ENCODE data around the gene GFRA4.

Gene GFRA4

DNA sequence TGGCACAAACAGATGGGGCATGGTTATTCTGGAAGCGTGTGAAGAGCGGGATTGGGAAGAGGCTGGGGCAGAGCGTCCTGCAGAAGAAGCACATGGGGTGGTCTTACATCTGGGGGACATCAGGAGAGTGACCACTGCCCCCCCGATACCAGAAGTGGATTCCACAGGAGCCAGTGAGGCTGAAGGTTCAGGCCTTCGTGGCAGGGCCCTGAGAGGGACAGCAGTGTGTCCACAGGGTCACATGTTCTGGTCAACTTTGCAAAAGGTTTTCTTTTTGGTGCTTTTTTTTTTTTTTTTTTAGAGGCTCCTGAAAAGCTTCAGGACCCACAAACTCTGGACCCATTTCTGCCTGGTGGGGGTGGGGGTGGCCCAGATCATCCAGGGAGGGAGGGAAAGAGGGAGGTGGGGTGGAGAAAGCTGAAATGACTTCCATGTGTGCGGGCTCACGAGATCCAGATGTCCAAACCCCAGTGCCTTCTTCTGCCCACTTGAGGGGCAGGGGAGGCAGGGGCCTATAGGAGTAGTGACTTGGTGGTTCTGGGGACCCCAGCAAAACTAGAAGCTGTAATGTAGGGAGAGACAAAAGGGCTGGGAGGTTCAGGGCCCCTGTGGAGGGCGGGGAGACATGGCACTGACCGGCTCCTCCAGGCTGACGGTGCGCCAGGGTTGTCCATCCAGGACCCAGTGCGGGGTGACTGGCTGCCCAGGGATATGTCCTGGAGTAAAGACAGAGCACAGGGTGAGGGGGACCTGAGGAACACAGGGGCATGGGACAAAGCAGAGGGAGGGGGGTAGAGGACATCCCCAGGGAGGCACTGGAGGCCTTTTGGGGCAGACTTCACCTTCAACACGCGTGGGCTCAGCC, 15.9 kb upstream of the GFRA4 start:
- no peak for DNase-seq
- in situ Hi-C loops (cut with HindIII; ENCODE audit: low pct_ligation_motif_present, low pct_unique_long_range_greater_than_20kb, low sequenced_read_pairs) = no loop called here

- DNase-seq = no peak
- in situ Hi-C loops (cut with HindIII; ENCODE audit: low pct_ligation_motif_present, low pct_unique_long_range_greater_than_20kb, low sequenced_read_pairs) = no loop called here
Measured at GRCh38 chr20:3678198-3678597, 15.0 kb upstream of the GFRA4 start.

DNA sequence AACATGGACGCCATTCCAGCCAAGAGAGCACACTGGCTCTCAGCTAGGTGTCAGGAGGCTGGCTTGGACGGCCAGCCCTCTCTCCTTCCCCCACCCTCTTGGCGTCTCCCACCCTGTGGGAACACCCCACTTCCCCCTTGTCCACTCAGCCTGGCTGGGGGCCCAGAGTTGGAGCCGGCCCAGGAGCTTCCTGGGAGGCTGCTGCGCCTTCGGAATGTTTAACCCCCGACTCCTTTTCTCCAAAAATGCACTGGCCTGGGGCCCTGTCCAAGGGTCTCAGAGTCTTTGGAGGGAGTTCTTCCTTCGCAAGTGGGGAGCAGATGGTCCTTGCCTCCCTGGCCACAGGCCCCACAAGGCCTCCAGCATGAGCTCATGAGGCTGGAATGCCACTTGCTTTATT, 14.5 kb upstream of the GFRA4 start:
- DNase-seq = no peak
- in situ Hi-C loops (cut with HindIII; ENCODE audit: low pct_ligation_motif_present, low pct_unique_long_range_greater_than_20kb, low sequenced_read_pairs) = no loop called here

- in situ Hi-C loops (cut with HindIII; ENCODE audit: low pct_ligation_motif_present, low pct_unique_long_range_greater_than_20kb, low sequenced_read_pairs) = no loop called here
- DNase-seq = no peak
Measured at GRCh38 chr20:3674995-3675900, 12.0 kb upstream of the GFRA4 start.

DNA sequence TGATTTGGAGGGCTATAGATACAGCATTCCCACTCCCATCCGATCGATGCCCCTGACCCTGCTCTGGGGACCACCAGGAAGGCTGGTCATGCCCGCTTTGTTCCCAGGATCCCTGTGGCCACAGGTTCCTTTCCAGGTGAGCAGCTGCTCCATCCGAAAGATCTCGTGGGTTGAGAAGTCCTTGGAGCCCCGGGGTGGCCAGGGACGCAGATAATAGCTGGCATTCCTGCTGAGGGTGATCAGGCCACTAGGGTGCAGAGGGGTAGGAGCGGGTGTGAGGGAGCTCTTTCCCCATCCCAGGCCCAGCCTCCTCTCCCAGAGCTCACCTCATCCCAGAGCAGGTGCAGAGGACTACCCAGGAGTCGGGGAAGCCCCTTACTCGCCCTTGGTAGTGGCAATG, 11.2 kb upstream of the GFRA4 start:
- in situ Hi-C loops (cut with HindIII; ENCODE audit: low pct_ligation_motif_present, low pct_unique_long_range_greater_than_20kb, low sequenced_read_pairs) = no loop called here
- DNase-seq = no peak

GRCh38 chr20:3673221-3674070, 10.2 kb upstream of the GFRA4 start:
- in situ Hi-C loops (cut with HindIII; ENCODE audit: low pct_ligation_motif_present, low pct_unique_long_range_greater_than_20kb, low sequenced_read_pairs) = no loop called here
- no peak for DNase-seq

DNA sequence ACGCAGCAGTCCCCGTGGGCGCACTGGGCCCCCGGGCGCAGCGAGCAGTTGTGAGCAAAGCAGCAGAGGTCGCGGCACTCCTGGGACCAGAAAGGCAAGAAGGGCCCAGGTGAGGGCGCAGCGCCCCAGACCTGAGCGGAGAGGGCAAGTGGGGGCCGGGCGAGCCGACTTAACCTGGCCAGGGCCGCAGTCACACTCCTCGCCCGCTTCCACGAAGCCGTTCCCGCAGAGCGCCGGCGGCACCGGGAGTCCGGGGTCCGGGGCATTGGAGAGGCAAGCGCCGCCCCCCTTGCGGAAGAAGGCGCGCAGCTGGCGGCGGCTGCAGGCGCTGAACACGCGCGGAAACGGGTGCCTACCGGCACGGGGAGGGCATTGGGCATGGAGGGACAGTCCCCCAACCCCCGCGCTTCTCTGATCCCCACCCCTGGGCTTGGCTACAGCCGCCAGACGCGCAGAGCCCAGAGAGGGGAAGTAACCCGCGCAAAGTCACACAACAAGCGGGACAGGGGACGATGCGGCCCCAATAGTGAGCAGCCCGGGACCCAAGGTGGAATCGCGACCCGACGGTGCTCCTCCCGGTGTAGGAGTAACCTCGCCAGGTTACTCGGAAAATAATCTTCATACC, 9.5 kb upstream of the GFRA4 start:
- in situ Hi-C loops (cut with HindIII; ENCODE audit: low pct_ligation_motif_present, low pct_unique_long_range_greater_than_20kb, low sequenced_read_pairs) = no loop called here
- DNase-seq = no peak

- in situ Hi-C loops (cut with HindIII; ENCODE audit: low pct_ligation_motif_present, low pct_unique_long_range_greater_than_20kb, low sequenced_read_pairs) = no loop called here
Measured at GRCh38 chr20:3671986-3672546, 8.9 kb upstream of the GFRA4 start.

DNA sequence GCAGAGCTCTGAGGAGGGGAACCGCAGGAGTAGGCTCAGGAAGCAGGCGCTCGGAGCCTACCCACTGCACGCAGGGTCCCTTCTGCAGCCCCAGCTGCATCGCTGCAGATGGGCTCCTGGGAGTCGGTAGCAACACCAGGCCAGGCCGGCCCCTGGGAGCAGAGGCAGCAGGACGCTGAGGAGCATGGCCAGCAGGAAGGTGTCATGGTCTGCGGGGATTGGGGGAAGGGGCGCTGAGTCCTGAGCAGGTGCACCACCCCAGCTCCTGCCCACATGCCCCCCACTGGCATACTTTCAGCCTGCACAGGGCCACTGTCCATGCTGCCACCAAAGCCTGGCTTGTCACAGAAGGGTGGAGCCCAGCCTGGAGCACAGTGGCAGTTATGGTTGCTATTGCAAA, 7.7 kb upstream of the GFRA4 start:
- in situ Hi-C loops (cut with HindIII; ENCODE audit: low pct_ligation_motif_present, low pct_unique_long_range_greater_than_20kb, low sequenced_read_pairs) = no loop called here

More at GRCh38 chr20:3671986-3672546, 8.9 kb upstream of the GFRA4 start:
- DNase-seq = no peak

DNA sequence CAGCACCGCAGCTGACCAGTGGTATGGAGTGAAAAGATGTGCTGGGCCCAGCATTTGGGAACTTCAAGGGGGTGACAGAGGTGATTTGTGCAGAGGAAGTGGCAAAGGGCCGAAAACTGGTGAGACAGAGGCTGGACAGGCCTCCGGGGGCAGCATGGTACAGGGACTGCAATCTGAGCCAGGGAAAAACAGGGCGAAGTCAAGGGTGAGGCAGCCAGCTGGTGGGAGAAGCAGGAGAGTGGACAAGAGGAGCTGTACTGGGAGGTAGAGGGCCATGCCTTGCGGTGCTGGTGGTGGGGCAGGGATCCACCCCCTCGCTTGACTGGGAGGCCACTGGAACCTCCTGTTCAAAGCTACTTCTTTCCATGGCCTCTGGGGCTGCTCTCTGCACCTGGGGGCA, 7.3 kb upstream of the GFRA4 start:
- in situ Hi-C loops (cut with HindIII; ENCODE audit: low pct_ligation_motif_present, low pct_unique_long_range_greater_than_20kb, low sequenced_read_pairs) = no loop called here
- DNase-seq = no peak

More for the DNA sequence above, 7.7 kb upstream of the GFRA4 start:
- DNase-seq = no peak

GRCh38 chr20:3669710-3670367, 6.6 kb upstream of the GFRA4 start:
- in situ Hi-C loops (cut with HindIII; ENCODE audit: low pct_ligation_motif_present, low pct_unique_long_range_greater_than_20kb, low sequenced_read_pairs) = no loop called here
- no peak for DNase-seq

- in situ Hi-C loops (cut with HindIII; ENCODE audit: low pct_ligation_motif_present, low pct_unique_long_range_greater_than_20kb, low sequenced_read_pairs) = no loop called here
Measured at GRCh38 chr20:3667434-3668037, 4.3 kb upstream of the GFRA4 start.

GRCh38 chr20:3663858-3664257, 659 bp upstream of the GFRA4 start:
- DNase-seq = no peak
- in situ Hi-C loops (cut with HindIII; ENCODE audit: low pct_ligation_motif_present, low pct_unique_long_range_greater_than_20kb, low sequenced_read_pairs) = no loop called here

More at GRCh38 chr20:3667434-3668037, 4.3 kb upstream of the GFRA4 start:
- DNase-seq = no peak

- DNase-seq = no peak
- in situ Hi-C loops (cut with HindIII; ENCODE audit: low pct_ligation_motif_present, low pct_unique_long_range_greater_than_20kb, low sequenced_read_pairs) = no loop called here
Measured at GRCh38 chr20:3661814-3662665, 1.2 kb downstream of the GFRA4 start.

- in situ Hi-C loops (cut with HindIII; ENCODE audit: low pct_ligation_motif_present, low pct_unique_long_range_greater_than_20kb, low sequenced_read_pairs) = no loop called here
- DNase-seq = no peak
Measured at GRCh38 chr20:3661060-3661813, 2.0 kb downstream of the GFRA4 start.
